ENCODE data around the gene DAB2IP. TPM values are rescaled to one million over a fixed set of nuclear protein-coding genes. Genes with fewer than 3 reads are reported as not detected.

The DAB2IP gene
- total and polyA plus RNA-seq, 2 of the 4 experiments (the other 2 are of a cell fraction): 5.6 to 17.2 TPM

- Histone ChIP-seq H3K18ac (ENCODE audit: low read depth, low read length) (no peak overlapping the region), H3K27me3 (ENCODE audit: control insufficient read depth, insufficient read depth, low read length) (no peaks in the 10 kb centered on the region), H4K20me1 (ENCODE audit: insufficient read depth, low read length) (peaks cover 9% of the 10 kb centered on the region; the same call in 1 of the 2 replicates), H3K23ac (ENCODE audit: low read depth, low read length) (no peak overlapping the region), H3K56ac (ENCODE audit: extremely low read depth, insufficient read depth, low read length) (no peak overlapping the region), H4K8ac (ENCODE audit: low read depth in 2 of 2, low read length in 2 of 2) (no peak overlapping the region), H3K36me3 (ENCODE audit: control insufficient read depth, insufficient read depth, low read length) (no peaks in the 10 kb centered on the region), H3K4me2 (ENCODE audit: low read depth, low read length) (no peak overlapping the region), H2BK20ac (ENCODE audit: low read depth, low read length) (no peak overlapping the region), H3K14ac (replicated peaks; ENCODE audit: low read depth, low read length) (no peak overlapping the region), H3K27ac (ENCODE audit: insufficient read depth, low read length) (no peak overlapping the region), H3K9me3 (ENCODE audit: control insufficient read depth, insufficient read depth, low read length) (no peaks in the 10 kb centered on the region), H4K91ac (ENCODE audit: insufficient read depth, low read depth, low read length) (no peak overlapping the region), H2AK9ac (replicated peaks; ENCODE audit: low read depth, low read length, poor library complexity) (no peak overlapping the region), H2AK5ac (ENCODE audit: low read depth, low read length) (no peak overlapping the region), H3K4me1 (ENCODE audit: control insufficient read depth, insufficient read depth, low read length) (peaks cover 11% of the 10 kb centered on the region; the same call in 1 of the 2 replicates), H3K79me1 (ENCODE audit: low read depth in 1 of 2, low read length in 2 of 2) (no peaks in the 10 kb centered on the region; a peak in 1 of 4 replicates), H2BK15ac (ENCODE audit: low read depth, low read length) (no peak overlapping the region), H3K9ac (ENCODE audit: low read depth, low read length) (no peak overlapping the region), H2BK5ac (ENCODE audit: low read depth, low read length, poor library complexity, severe bottlenecking) (no peak overlapping the region), H4K5ac (ENCODE audit: low read depth, low read length) (no peak overlapping the region), H3K4me3 (ENCODE audit: insufficient read depth, low read depth, low read length) (no peak overlapping the region), H3K9me1 (ENCODE audit: insufficient read depth, low read length) (no peaks in the 10 kb centered on the region), H2BK120ac (ENCODE audit: low read depth, low read length) (no peak overlapping the region), H2AFZ (replicated peaks; ENCODE audit: low read length, poor library complexity) (no peak overlapping the region), H3K4ac (ENCODE audit: low read depth, low read length) (no peak overlapping the region)
- 80% methylated on average over 1 of the region's 2 CpGs; no CpG with 5 or more reads in 1 of the 2 experiments for WGBS, 2 experiments (ENCODE audit: extremely low coverage in 2 of 2, insufficient read length in 1 of 2)
- intact Hi-C loops (cut with micrococcal nuclease) (no loop called here), dilution Hi-C loops (cut with HindIII; ENCODE audit: low sequenced_read_pairs, unreplicated experiment) (no loop called here), in situ Hi-C loops (cut with MboI; ENCODE audit: low sequenced_read_pairs) (no loop called here)
- POLR2A ChIA-PET (ENCODE audit: unreplicated experiment): no interaction called here
- TF ChIP-seq FOS (IDR thresholded peaks at IDR 0.05; ENCODE audit: low read depth, low read length) (no peak), MAFK (IDR thresholded peaks at IDR 0.05; ENCODE audit: low read depth, low read length) (no peak), NFE2L2 (IDR thresholded peaks at IDR 0.05; ENCODE audit: low read depth, low read length) (no peak), RCOR1 (IDR thresholded peaks at IDR 0.05; ENCODE audit: insufficient replicate concordance, low read length) (no peak), POLR2A (IDR thresholded peaks at IDR 0.05; ENCODE audit: low read depth, low read length) (no peak), BHLHE40 (IDR thresholded peaks at IDR 0.05; ENCODE audit: low read depth, low read length) (no peak), RAD21 (IDR thresholded peaks at IDR 0.05; ENCODE audit: low read length) (no peak), MXI1 (IDR thresholded peaks at IDR 0.05; ENCODE audit: borderline replicate concordance, low read depth, low read length) (no peak), CEBPB (IDR thresholded peaks at IDR 0.05; ENCODE audit: low read depth, low read length) (no peak), SMC3 (IDR thresholded peaks at IDR 0.05; ENCODE audit: low read depth, low read length) (no peak), CTCF (conservative IDR thresholded peaks at IDR 0.05; ENCODE audit: low read depth, low read length) (no peak), RFX5 (IDR thresholded peaks at IDR 0.05; ENCODE audit: low read depth, low read length) (no peak), USF2 (IDR thresholded peaks at IDR 0.05; ENCODE audit: low read depth, low read length) (no peak), ELK1 (IDR thresholded peaks at IDR 0.05; ENCODE audit: borderline replicate concordance, low read depth, low read length) (no peak), CHD1 (IDR thresholded peaks at IDR 0.05; ENCODE audit: low read depth, low read length) (no peak), MAZ (IDR thresholded peaks at IDR 0.05; ENCODE audit: borderline replicate concordance, low read depth, low read length) (no peak)
- CTCF ChIA-PET: interaction anchor here (1.1 kb wide), 1 partner anchor 95 kb away, joined by 3 read pairs; no protein-coding TSS in a partner anchor
- DNase-seq (no peak), ATAC-seq (ENCODE audit: low read depth) (no peak)
- BruUV-seq (replicated peaks): no TSS peak
Measured at GRCh38 chr9:121640491-121641223, 10.8 kb upstream of the DAB2IP start.
